GM12874 (cell line): ENCODE results near the gene NAPA.

Source experiments
- TF ChIP-seq, protein P1 (sequence below): IDR thresholded peaks from 2 replicates; pipeline ENCODE4 v1.5.1; 2011; ENCODE audit warnings: low read depth, mild to moderate bottlenecking, control low read depth, low read length, moderate library complexity; ENCODE audit not compliant: insufficient read depth

NAPA gene

GRCh38 chr19:47521473-47522180 lies 6.8 kb upstream of the NAPA start:
- TF ChIP-seq, protein P1, sequence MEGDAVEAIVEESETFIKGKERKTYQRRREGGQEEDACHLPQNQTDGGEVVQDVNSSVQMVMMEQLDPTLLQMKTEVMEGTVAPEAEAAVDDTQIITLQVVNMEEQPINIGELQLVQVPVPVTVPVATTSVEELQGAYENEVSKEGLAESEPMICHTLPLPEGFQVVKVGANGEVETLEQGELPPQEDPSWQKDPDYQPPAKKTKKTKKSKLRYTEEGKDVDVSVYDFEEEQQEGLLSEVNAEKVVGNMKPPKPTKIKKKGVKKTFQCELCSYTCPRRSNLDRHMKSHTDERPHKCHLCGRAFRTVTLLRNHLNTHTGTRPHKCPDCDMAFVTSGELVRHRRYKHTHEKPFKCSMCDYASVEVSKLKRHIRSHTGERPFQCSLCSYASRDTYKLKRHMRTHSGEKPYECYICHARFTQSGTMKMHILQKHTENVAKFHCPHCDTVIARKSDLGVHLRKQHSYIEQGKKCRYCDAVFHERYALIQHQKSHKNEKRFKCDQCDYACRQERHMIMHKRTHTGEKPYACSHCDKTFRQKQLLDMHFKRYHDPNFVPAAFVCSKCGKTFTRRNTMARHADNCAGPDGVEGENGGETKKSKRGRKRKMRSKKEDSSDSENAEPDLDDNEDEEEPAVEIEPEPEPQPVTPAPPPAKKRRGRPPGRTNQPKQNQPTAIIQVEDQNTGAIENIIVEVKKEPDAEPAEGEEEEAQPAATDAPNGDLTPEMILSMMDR, result no peak

DNA sequence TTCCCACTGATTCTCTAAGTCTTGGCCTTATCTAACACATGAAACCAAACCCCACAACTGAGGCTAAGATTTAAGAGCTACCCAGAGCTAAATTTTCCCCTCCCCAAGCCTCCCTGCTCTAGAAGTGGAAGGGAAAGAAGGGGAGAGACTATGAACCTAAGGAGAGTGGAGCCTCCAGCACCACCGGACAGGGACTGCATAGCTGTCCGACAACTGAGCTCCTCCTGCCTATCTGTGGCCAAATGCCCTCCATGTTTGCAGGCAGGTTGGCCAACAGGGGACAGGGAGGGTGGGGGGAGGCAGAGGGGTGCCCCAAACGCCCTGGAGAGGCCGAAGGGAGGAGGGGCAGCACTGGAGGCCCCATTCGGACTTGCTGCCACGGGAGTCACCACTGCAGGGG lies 6.0 kb upstream of the NAPA start:
- TF ChIP-seq, protein P1, result no peak

- TF ChIP-seq, protein P1, result no peak
Observed at GRCh38 chr19:47520343-47520806, 5.5 kb upstream of the NAPA start.

- TF ChIP-seq, protein P1, result no peak
Observed at GRCh38 chr19:47518854-47519253, 4.0 kb upstream of the NAPA start.

- TF ChIP-seq, protein P1, result no peak
Observed at GRCh38 chr19:47518139-47518538, 3.3 kb upstream of the NAPA start.

- TF ChIP-seq, protein P1, result no peak
Observed at GRCh38 chr19:47514151-47514868, 553 bp downstream of the NAPA start.

GRCh38 chr19:47512948-47513319 lies 1.9 kb downstream of the NAPA start:
- TF ChIP-seq, protein P1, result no peak
